IMR-90 (cell line): Measurements from ENCODE around the gene MTA3. TPM values are rescaled to one million over a fixed set of nuclear protein-coding genes. Genes with fewer than 3 reads are reported as not detected.

Experiments
- ATAC-seq: fragments of 200-7000 bp; cut with Tn5 transposase; 2 replicates; pipeline ENCODE4 v1.9.1; 2020; ENCODE audit warnings: low read depth, mild to moderate bottlenecking, moderate library complexity
- BruUV-seq: library from RNA; stranded (reverse); fragments of 400-500 nt; replicated peaks from 2 replicates; lab custom pipeline; 2021; lab: Mats Ljungman, UMichigan
- CTCF ChIA-PET: fragments of 300-600 bp; formaldehyde crosslinking; extraction: SDS; loops from one replicate; lab custom pipeline; 2021; ENCODE audit warnings: antibody characterized with exemption; lab: Yijun Ruan, JAX
- POLR2A ChIA-PET: fragments of 300-600 bp; sonication (Branson Sonifier 250); formaldehyde crosslinking; loops from one replicate; lab custom pipeline; 2022; ENCODE audit warnings: antibody characterized with exemption; ENCODE audit not compliant: unreplicated experiment; lab: Charles Lee
- DNase-seq: peaks from one replicate; pipeline ENCODE4 v3.0.0; 2013
- H2AFZ ChIP-seq: replicated peaks from 2 replicates; pipeline ENCODE3; 2013; ENCODE audit warnings: low read length, mild to moderate bottlenecking; ENCODE audit not compliant: poor library complexity
- H2AK5ac ChIP-seq: 2 replicates; pipeline ENCODE4 v1.6.1; 2013; ENCODE audit warnings: low read depth, low read length, inconsistent platforms
- H2AK9ac ChIP-seq: replicated peaks from 2 replicates; pipeline ENCODE3; 2013; ENCODE audit warnings: mild to moderate bottlenecking, low read depth, low read length, moderate library complexity; ENCODE audit not compliant: poor library complexity
- H2BK120ac ChIP-seq: 2 replicates; pipeline ENCODE4 v1.6.1; 2013; ENCODE audit warnings: low read depth, low read length, inconsistent platforms
- H2BK15ac ChIP-seq: 3 replicates; pipeline ENCODE4 v1.6.1; 2013; ENCODE audit warnings: low read depth, low read length, inconsistent platforms
- H2BK20ac ChIP-seq: 2 replicates; pipeline ENCODE4 v1.6.1; 2013; ENCODE audit warnings: low read depth, mild to moderate bottlenecking, inconsistent platforms, low read length, moderate library complexity
- H2BK5ac ChIP-seq: 2 replicates; pipeline ENCODE4 v1.6.1; 2013; ENCODE audit warnings: mild to moderate bottlenecking, low read depth, low read length, inconsistent platforms; ENCODE audit not compliant: poor library complexity, severe bottlenecking
- H3K14ac ChIP-seq: replicated peaks from 2 replicates; pipeline ENCODE4 v1.6.1; 2013; ENCODE audit warnings: low read depth, low read length, inconsistent platforms
- H3K18ac ChIP-seq: 2 replicates; pipeline ENCODE4 v1.6.1; 2013; ENCODE audit warnings: low read depth, low read length, control low read depth
- H3K23ac ChIP-seq: 2 replicates; pipeline ENCODE4 v1.6.1; 2013; ENCODE audit warnings: low read depth, low read length, inconsistent platforms
- H3K27ac ChIP-seq: 2 replicates; pipeline ENCODE4 v1.5.1; 2013; ENCODE audit warnings: mild to moderate bottlenecking, control low read depth, low read length; ENCODE audit not compliant: insufficient read depth
- H3K27me3 ChIP-seq: 2 replicates; pipeline ENCODE4 v1.6.1; 2013; ENCODE audit warnings: low read length; ENCODE audit not compliant: control insufficient read depth, insufficient read depth
- H3K36me3 ChIP-seq: 2 replicates; pipeline ENCODE4 v1.6.1; 2013; ENCODE audit warnings: low read length, mixed read lengths; ENCODE audit not compliant: control insufficient read depth, insufficient read depth
- H3K4ac ChIP-seq: 2 replicates; pipeline ENCODE4 v1.6.1; 2013; ENCODE audit warnings: low read depth, low read length, inconsistent platforms
- H3K4me1 ChIP-seq: 2 replicates; pipeline ENCODE4 v1.6.1; 2013; ENCODE audit warnings: low read length, mixed read lengths; ENCODE audit not compliant: control insufficient read depth, insufficient read depth
- H3K4me2 ChIP-seq: 2 replicates; pipeline ENCODE4 v1.6.1; 2013; ENCODE audit warnings: low read depth, mild to moderate bottlenecking, control low read depth, low read length, moderate library complexity
- H3K4me3 ChIP-seq: 2 replicates; pipeline ENCODE4 v1.5.1; 2013; ENCODE audit warnings: low read depth, mild to moderate bottlenecking, control low read depth, low read length, moderate library complexity; ENCODE audit not compliant: insufficient read depth
- H3K56ac ChIP-seq: 2 replicates; pipeline ENCODE4 v1.6.1; 2013; ENCODE audit warnings: low read length, inconsistent platforms; ENCODE audit not compliant: insufficient read depth; ENCODE audit errors: extremely low read depth
- H3K79me1 ChIP-seq, 2 experiments: 2 replicates each; pipeline ENCODE4 v1.6.1; 2013; ENCODE audit warnings: low read length in 2 of 2, inconsistent platforms in 1 of 2, low read depth in 1 of 2
- H3K9ac ChIP-seq: 2 replicates; pipeline ENCODE4 v1.6.1; 2013; ENCODE audit warnings: low read depth, low read length, control low read depth
- H3K9me1 ChIP-seq: 2 replicates; pipeline ENCODE4 v1.6.1; 2013; ENCODE audit warnings: low read length, inconsistent platforms; ENCODE audit not compliant: insufficient read depth
- H3K9me3 ChIP-seq: 2 replicates; pipeline ENCODE4 v1.6.1; 2013; ENCODE audit warnings: low read length; ENCODE audit not compliant: control insufficient read depth, insufficient read depth
- H4K20me1 ChIP-seq: 2 replicates; pipeline ENCODE4 v1.6.1; 2013; ENCODE audit warnings: low read length, inconsistent platforms; ENCODE audit not compliant: insufficient read depth
- H4K5ac ChIP-seq: 2 replicates; pipeline ENCODE4 v1.6.1; 2013; ENCODE audit warnings: mild to moderate bottlenecking, low read depth, low read length, control low read depth
- H4K8ac ChIP-seq, 2 experiments: 2 replicates each; pipeline ENCODE4 v1.6.1; 2013; ENCODE audit warnings: low read depth in 2 of 2, low read length in 2 of 2, control low read depth in 1 of 2, inconsistent platforms in 1 of 2
- H4K91ac ChIP-seq: 2 replicates; pipeline ENCODE4 v1.6.1; 2013; ENCODE audit warnings: low read depth, low read length, inconsistent platforms; ENCODE audit not compliant: insufficient read depth
- CEBPB ChIP-seq: IDR thresholded peaks from 2 replicates; pipeline ENCODE4 v1.6.1; 2012; ENCODE audit warnings: low read depth, low read length, improper control_type of control experiment
- FOS ChIP-seq: fragments of 150-350 bp; IDR thresholded peaks from 2 replicates; pipeline ENCODE4 v1.6.1; 2016; ENCODE audit warnings: low read depth, low read length
- MXI1 ChIP-seq: IDR thresholded peaks from 2 replicates; pipeline ENCODE4 v1.6.1; 2012; ENCODE audit warnings: low read depth, mild to moderate bottlenecking, low read length, moderate library complexity, borderline replicate concordance
- POLR2A ChIP-seq: IDR thresholded peaks from 2 replicates; pipeline ENCODE4 v1.6.1; 2012; ENCODE audit warnings: mild to moderate bottlenecking, low read depth, low read length
- RFX5 ChIP-seq: IDR thresholded peaks from 2 replicates; pipeline ENCODE4 v1.8.0; 2012; ENCODE audit warnings: low read depth, mild to moderate bottlenecking, low read length, moderate library complexity
- SMC3 ChIP-seq: fragments of 150-350 bp; IDR thresholded peaks from 2 replicates; pipeline ENCODE4 v1.6.1; 2016; ENCODE audit warnings: low read depth, mild to moderate bottlenecking, antibody characterized with exemption, low read length, moderate library complexity
- dilution Hi-C: fragments of 300-500 bp; cut with HindIII; formaldehyde crosslinking; loops from one replicate; pipeline ENCODE4 v1.14.3; 2018; ENCODE audit warnings: low sequenced_read_pairs; ENCODE audit not compliant: unreplicated experiment
- in situ Hi-C: fragments of 300-500 bp; cut with MboI; formaldehyde crosslinking; loops from 3 replicates; pipeline ENCODE4 v1.14.3; 2019; ENCODE audit warnings: low sequenced_read_pairs, inconsistent platforms, mixed read lengths
- intact Hi-C: fragments of 100-400 bp; cut with micrococcal nuclease; formaldehyde crosslinking; loops from 2 replicates; pipeline ENCODE4 v1.10.0; 2022
- polyA plus RNA-seq, 3 experiments: library from polyadenylated mRNA; depleted of rRNA; stranded (reverse); fragments of >200 nt; gene quantifications; 2 replicates each; pipeline ENCODE4 v1.2.3, GENCODE V29; 2012; ENCODE audit warnings: low replicate concordance in 1 of 3
- total RNA-seq: library from RNA; depleted of rRNA; stranded (reverse); fragments of >200 nt; gene quantifications from 2 replicates; pipeline ENCODE4 v1.2.3, GENCODE V29; 2012

The MTA3 gene
- total and polyA plus RNA-seq, 2 of the 4 experiments (the other 2 are of a cell fraction) = 31.9 to 34.3 TPM

DNA sequence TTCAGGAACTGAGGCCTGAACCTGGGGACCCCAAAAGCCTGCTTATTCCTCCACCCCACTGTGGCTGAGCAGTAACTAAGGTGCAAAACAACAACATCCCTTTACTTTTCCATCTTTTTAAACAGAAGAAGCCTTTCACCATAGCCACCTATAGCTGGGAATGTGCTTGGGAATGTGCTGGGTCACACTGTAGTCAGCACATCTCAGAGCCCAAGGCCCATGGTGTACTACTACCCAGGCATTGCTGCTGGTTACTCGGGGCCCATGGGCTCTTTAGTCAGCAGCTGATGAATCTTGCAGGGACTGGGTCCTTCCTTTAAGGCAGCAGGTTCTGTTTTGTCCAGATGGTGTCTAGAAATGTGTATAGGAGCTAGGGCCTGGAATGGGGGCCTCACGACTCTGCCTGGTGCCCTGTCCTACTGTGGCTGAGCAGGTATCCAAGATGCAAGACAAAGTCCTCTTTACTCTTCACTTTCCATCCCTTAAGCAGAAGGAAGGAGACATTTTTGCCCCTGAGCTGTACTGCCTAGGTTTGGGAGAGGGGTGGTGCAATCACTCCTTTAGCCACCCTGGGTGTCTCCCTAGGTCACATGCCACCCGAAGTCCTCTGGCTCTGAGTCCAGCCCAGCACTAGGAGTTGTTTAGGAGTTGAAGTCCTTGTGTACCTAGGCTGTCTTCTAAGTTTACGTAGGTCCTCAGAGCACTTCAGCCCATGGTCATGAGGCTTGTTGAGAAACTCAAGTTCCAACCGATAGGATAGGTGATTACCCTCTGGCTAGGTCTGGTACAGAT is 125.5 kb downstream of the MTA3 start (continued):
- no peak for TF ChIP-seq CEBPB

DNA sequence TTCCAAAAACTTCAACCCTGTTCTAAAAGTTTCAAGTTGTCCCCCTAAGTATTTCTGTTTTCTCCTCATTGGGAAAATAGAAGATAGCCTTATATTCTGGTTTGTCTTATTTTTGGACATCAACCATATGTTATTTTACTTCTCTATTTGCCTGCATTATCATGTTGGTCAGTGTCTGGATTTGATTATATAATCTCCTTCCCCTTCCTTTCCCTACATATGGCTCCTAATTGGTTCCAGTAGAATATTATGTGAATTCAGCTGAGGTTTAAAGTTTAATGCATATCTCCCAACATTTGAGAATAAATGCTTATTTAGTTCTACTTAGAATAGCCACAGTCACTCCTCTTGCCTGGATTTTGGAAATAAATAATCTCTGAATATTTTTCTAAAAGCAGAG is 128.6 kb downstream of the MTA3 start:
- no peak overlapping the region for H3K4me3 ChIP-seq
- H3K36me3 ChIP-seq = no peaks in the 10 kb centered on the region; the same call in 1 of the 2 replicates
- no peak overlapping the region for H3K9ac ChIP-seq
- H3K9me1 ChIP-seq = peaks cover 10% of the 10 kb centered on the region; the same call in 1 of the 2 replicates
- no peaks in the 10 kb centered on the region; the same call in 1 of the 2 replicates for H4K20me1 ChIP-seq
- H3K23ac ChIP-seq = no peak overlapping the region
- no peak overlapping the region for H2BK5ac ChIP-seq
- no peak for DNase-seq
- no peak for TF ChIP-seq MXI1
- TF ChIP-seq FOS = no peak
- no peak for TF ChIP-seq SMC3
- TF ChIP-seq RFX5 = no peak
- TF ChIP-seq POLR2A = no peak
- H3K27me3 ChIP-seq = no peaks in the 10 kb centered on the region
- no peak for ATAC-seq
- H3K9me3 ChIP-seq = no peaks in the 10 kb centered on the region
- peaks cover 2% of the 10 kb centered on the region for H3K4me1 ChIP-seq
- H4K8ac ChIP-seq = no peak overlapping the region
- no peak overlapping the region for H3K56ac ChIP-seq
- H4K91ac ChIP-seq = no peak overlapping the region
- no peak overlapping the region for H3K14ac ChIP-seq
- no peak overlapping the region for H2BK120ac ChIP-seq
- no peak overlapping the region for H2AK9ac ChIP-seq
- no peak overlapping the region for H3K4ac ChIP-seq
- no TSS peak for BruUV-seq
- ChIA-PET CTCF (no interaction called here), POLR2A (no interaction called here)
- H3K79me1 ChIP-seq = peaks cover 6 to 20% of the 10 kb centered on the region in 2 experiments; a peak in 3 of 4 replicates
- no peak overlapping the region for H3K4me2 ChIP-seq
- H2BK15ac ChIP-seq = no peak overlapping the region
- intact Hi-C loops (no loop called here), dilution Hi-C loops (no loop called here), in situ Hi-C loops (no loop called here)
- H3K27ac ChIP-seq = no peak overlapping the region
- H2AFZ ChIP-seq = no peak overlapping the region
- no peak overlapping the region for H4K5ac ChIP-seq
- no peak overlapping the region for H3K18ac ChIP-seq
- no peak overlapping the region for H2AK5ac ChIP-seq
- H2BK20ac ChIP-seq = no peak overlapping the region
